Liver (tissue), 9 donors: ENCODE data around the gene MICOS13. TPM values are rescaled to one million over a fixed set of nuclear protein-coding genes. Genes with fewer than 3 reads are reported as not detected.

Experiments used
- DNase-seq: peaks from one replicate; pipeline ENCODE4 v3.0.0-alpha.2; 2017; ENCODE audit warnings: low spot score
- H3K27ac ChIP-seq, 2 donors: one replicate each; pipeline ENCODE4 v1.7.0; 2013; ENCODE audit warnings: inconsistent platforms in 2 of 2, low read length in 2 of 2, control low read depth in 1 of 2, low read depth in 1 of 2, mild to moderate bottlenecking in 1 of 2
- H3K27me3 ChIP-seq, 4 donors: one replicate each; pipeline versions ENCODE4 v1.6.1 to v1.7.0; 2013; ENCODE audit warnings: low read length in 3 of 4, inconsistent platforms in 1 of 4, mild to moderate bottlenecking in 1 of 4, moderate library complexity in 1 of 4; ENCODE audit not compliant: control insufficient read depth in 4 of 4, insufficient read depth in 4 of 4
- H3K36me3 ChIP-seq, 4 donors: one replicate each; pipeline versions ENCODE4 v1.6.1 to v1.7.0; 2013; ENCODE audit warnings: low read length in 3 of 4, mild to moderate bottlenecking in 3 of 4, low read depth in 1 of 4, moderate library complexity in 1 of 4; ENCODE audit not compliant: control insufficient read depth in 4 of 4, insufficient read depth in 3 of 4
- H3K4me1 ChIP-seq, 4 donors: one replicate each; pipeline versions ENCODE4 v1.6.1 to v1.7.0; 2013; ENCODE audit warnings: low read length in 3 of 4, mild to moderate bottlenecking in 3 of 4, moderate library complexity in 1 of 4; ENCODE audit not compliant: control insufficient read depth in 4 of 4, insufficient read depth in 4 of 4
- H3K4me3 ChIP-seq, 3 donors: one replicate each; pipeline versions ENCODE4 v1.6.1 to v1.7.0; 2013; ENCODE audit warnings: low read length in 3 of 3, control low read depth in 1 of 3, low read depth in 1 of 3, mild to moderate bottlenecking in 1 of 3
- H3K9ac ChIP-seq, 2 donors: one replicate each; pipeline ENCODE4 v1.7.0; 2013; ENCODE audit warnings: low read length in 2 of 2, mild to moderate bottlenecking in 2 of 2, moderate library complexity in 2 of 2, control low read depth in 1 of 2, low read depth in 1 of 2
- H3K9me3 ChIP-seq, 4 donors: one replicate each; pipeline versions ENCODE4 v1.6.1 to v1.7.0; 2013; ENCODE audit warnings: low read length in 3 of 4; ENCODE audit not compliant: control insufficient read depth in 4 of 4
- ATF3 ChIP-seq: IDR thresholded peaks from 2 replicates; pipeline ENCODE4 v1.6.1; 2016; ENCODE audit warnings: antibody characterized with exemption
- CTCF ChIP-seq: fragments of 150-350 bp; IDR thresholded peaks from 2 replicates; pipeline ENCODE4 v1.5.1; 2017; ENCODE audit warnings: improper control_type of control experiment, low read depth, low read length; ENCODE audit not compliant: missing input control
- EGR1 ChIP-seq, 2 donors: IDR thresholded peaks; 2 replicates each; pipeline ENCODE4 v1.6.1; 2016 to 2018; ENCODE audit warnings: antibody characterized with exemption in 2 of 2, low read depth in 2 of 2
- FOXA1 ChIP-seq: IDR thresholded peaks from 2 replicates; pipeline ENCODE4 v1.6.1; 2016; ENCODE audit warnings: antibody characterized with exemption
- FOXA2 ChIP-seq: IDR thresholded peaks from 2 replicates; pipeline ENCODE4 v1.6.1; 2016; ENCODE audit warnings: antibody characterized with exemption
- GABPA ChIP-seq, 2 donors: IDR thresholded peaks in 1 of 2; conservative IDR thresholded peaks in 1 of 2; 2 replicates each; pipeline ENCODE4 v1.6.1; 2016; ENCODE audit warnings: antibody characterized with exemption in 2 of 2, mild to moderate bottlenecking in 1 of 2, moderate library complexity in 1 of 2
- HNF4A ChIP-seq, 2 donors: conservative IDR thresholded peaks; 2 replicates each; pipeline ENCODE4 v1.6.1; 2016; ENCODE audit warnings: antibody characterized with exemption in 2 of 2, mild to moderate bottlenecking in 2 of 2
- HNF4G ChIP-seq: IDR thresholded peaks from 2 replicates; pipeline ENCODE4 v1.6.1; 2016; ENCODE audit warnings: antibody characterized with exemption
- JUND ChIP-seq, 2 donors: IDR thresholded peaks; 2 replicates each; pipeline ENCODE4 v1.6.1; 2016; ENCODE audit warnings: antibody characterized with exemption in 2 of 2
- MAX ChIP-seq: IDR thresholded peaks from 2 replicates; pipeline ENCODE4 v1.6.1; 2016; ENCODE audit warnings: antibody characterized with exemption
- NR2F2 ChIP-seq: IDR thresholded peaks from 2 replicates; pipeline ENCODE4 v1.6.1; 2016; ENCODE audit warnings: antibody characterized with exemption
- RAD21 ChIP-seq, 2 donors: IDR thresholded peaks; 2 replicates each; pipeline ENCODE4 v1.6.1; 2016; ENCODE audit warnings: antibody characterized with exemption in 2 of 2, mild to moderate bottlenecking in 2 of 2
- REST ChIP-seq: IDR thresholded peaks from 2 replicates; pipeline ENCODE4 v1.6.1; 2016; ENCODE audit warnings: antibody characterized with exemption, mild to moderate bottlenecking
- RXRA ChIP-seq, 2 donors: IDR thresholded peaks; 2 replicates each; pipeline ENCODE4 v1.6.1; 2017 to 2018; ENCODE audit warnings: antibody characterized with exemption in 2 of 2, mild to moderate bottlenecking in 1 of 2
- SP1 ChIP-seq: IDR thresholded peaks from 2 replicates; pipeline ENCODE4 v1.6.1; 2018; ENCODE audit warnings: antibody characterized with exemption, mild to moderate bottlenecking
- TAF1 ChIP-seq: conservative IDR thresholded peaks from 2 replicates; pipeline ENCODE4 v1.6.1; 2016; ENCODE audit warnings: antibody characterized with exemption, mild to moderate bottlenecking
- YY1 ChIP-seq: IDR thresholded peaks from 2 replicates; pipeline ENCODE4 v1.6.1; 2016; ENCODE audit warnings: antibody characterized with exemption, mild to moderate bottlenecking
- ZBTB33 ChIP-seq: IDR thresholded peaks from 2 replicates; pipeline ENCODE4 v1.6.1; 2016; ENCODE audit warnings: antibody characterized with exemption
- WGBS: extraction: QIAGEN DNeasy Blood & Tissue Kit; methylation state at CpG from one replicate; pipeline ENCODE4 v1.1.7; 2013; 5-methylcytosine and 5-hydroxymethylcytosine counted together
- polyA plus RNA-seq, 2 donors: library from polyadenylated mRNA; stranded (reverse) in 1 of 2; unstranded in 1 of 2; fragments of 200-250 nt in 1 of 2; fragments of >200 nt in 1 of 2; fragmentation: Nextera tagmentation in 1 of 2; extraction: Ambion mirVana in 1 of 2; gene quantifications; one replicate each; pipeline versions ENCODE4 v1.2.1 to v1.2.3, GENCODE V29; 2013 to 2015
- total RNA-seq, 2 donors: library from RNA; depleted of rRNA; stranded (reverse); fragments of >200 nt; gene quantifications; one replicate each; pipeline ENCODE4 v1.2.3, GENCODE V29; 2014
- donor health status: healthy.
- donor health status: healthy.
- donor health status: healthy.
- donor health status: healthy.
- donor health status: healthy.

Gene MICOS13
- total and polyA plus RNA-seq, 4 donors, result 11.5 to 84.0 (median 30.8) TPM

GRCh38 chr19:5719961-5720790 is 39.9 kb upstream of the MICOS13 start, which contains the start of the genes CATSPERD and LONP1:
TSS of gene CATSPERD (plus strand) at chr19:5720637. CDS start at chr19:5720738, 101 bp downstream.
TSS of gene LONP1 (minus strand) at chr19:5720146. CDS start at chr19:5720132, 14 bp downstream.
- peak within 1 kb of the TSS; percentile 94 to 98 for H3K27ac ChIP-seq
- H3K9me3 ChIP-seq, result no peaks in the 10 kb centered on the region
- H3K4me1 ChIP-seq, result peaks cover 3 to 27% (median 24%) of the 10 kb centered on the region in 4 donors
- H3K27me3 ChIP-seq, result no peaks in the 10 kb centered on the region
- H3K9ac ChIP-seq, result peak within 1 kb of the TSS; percentile 89 to 98
- peak; percentile 95 for DNase-seq
- H3K4me3 ChIP-seq, result peak within 1 kb of the TSS; percentile 81 to 98 (median 96)
- H3K36me3 ChIP-seq, result peaks cover 0 to 4% (median 0%) of the 10 kb centered on the region in 4 donors
- TF ChIP-seq CTCF, result peak; percentile 93
- TF ChIP-seq HNF4G, result no peak
- TF ChIP-seq HNF4A (conservative IDR thresholded peaks at IDR 0.05), result no peak
- TF ChIP-seq FOXA1, result no peak
- TF ChIP-seq RXRA (IDR thresholded peaks at IDR 0.05), result peak; percentile 1 to 18
- TF ChIP-seq EGR1 (IDR thresholded peaks at IDR 0.05; ENCODE audit: low read depth in 2 of 2), result peak in 1 of 2 donors; percentile 85
- peak; percentile 93 to 98 for TF ChIP-seq GABPA (IDR thresholded peaks at IDR 0.05 in 1 of 2, conservative IDR thresholded peaks at IDR 0.05 in 1 of 2)
- TF ChIP-seq SP1, result peak; percentile 71
- TF ChIP-seq RAD21 (IDR thresholded peaks at IDR 0.05), result peak; percentile 64 to 74
- TF ChIP-seq FOXA2, result no peak
- peak; percentile 59 for TF ChIP-seq REST
- TF ChIP-seq YY1, result peak; percentile 98
- no peak for TF ChIP-seq ATF3
- peak in 1 of 2 donors; percentile 19 for TF ChIP-seq JUND (IDR thresholded peaks at IDR 0.05)
- no peak for TF ChIP-seq TAF1
- TF ChIP-seq ZBTB33, result peak; percentile 73
- no peak for TF ChIP-seq NR2F2
- peak; percentile 95 for TF ChIP-seq MAX
- WGBS, result under 1% methylated on average over 90 of the region's 90 CpGs
